Neuronal stem cell (in vitro differentiated cells): ENCODE measurements around the gene SAXO1.

Experiments
- DNase-seq: peaks from one replicate; pipeline ENCODE4 v3.0.0-alpha.2; 2013; ENCODE audit warnings: low spot score
- H2AFZ ChIP-seq: one replicate; pipeline ENCODE4 v1.6.1; 2013; ENCODE audit warnings: mild to moderate bottlenecking, low read length, inconsistent platforms
- H2AK5ac ChIP-seq: 2 replicates; pipeline ENCODE4 v1.6.1; 2013; ENCODE audit warnings: low read depth, mild to moderate bottlenecking, inconsistent platforms, low read length, moderate library complexity, mixed read lengths
- H2BK120ac ChIP-seq: 2 replicates; pipeline ENCODE4 v1.6.1; 2013; ENCODE audit warnings: low read depth, mild to moderate bottlenecking, inconsistent platforms, low read length, moderate library complexity, mixed read lengths
- H2BK12ac ChIP-seq: one replicate; pipeline ENCODE4 v1.6.1; 2013; ENCODE audit warnings: low read length, inconsistent platforms
- H2BK15ac ChIP-seq: 2 replicates; pipeline ENCODE4 v1.6.1; 2013; ENCODE audit warnings: mild to moderate bottlenecking, low read length, inconsistent platforms, mixed read lengths
- H2BK5ac ChIP-seq: one replicate; pipeline ENCODE4 v1.6.1; 2013; ENCODE audit warnings: inconsistent platforms, mild to moderate bottlenecking, low read length, moderate library complexity
- H3K14ac ChIP-seq: one replicate; pipeline ENCODE4 v1.6.1; 2013; ENCODE audit warnings: low read length, inconsistent platforms
- H3K18ac ChIP-seq: 2 replicates; pipeline ENCODE4 v1.6.1; 2013; ENCODE audit warnings: low read length, inconsistent platforms
- H3K23ac ChIP-seq: 2 replicates; pipeline ENCODE4 v1.6.1; 2013; ENCODE audit warnings: low read depth, mild to moderate bottlenecking, mixed read lengths, low read length, inconsistent platforms; ENCODE audit not compliant: poor library complexity
- H3K27ac ChIP-seq: replicated peaks from 3 replicates; pipeline ENCODE4 v1.5.1; 2013; ENCODE audit warnings: low read length, inconsistent platforms
- H3K27me3 ChIP-seq, 3 experiments: 2 replicates each; pipeline ENCODE4 v1.6.1; 2013; ENCODE audit warnings: low read length in 3 of 3, mild to moderate bottlenecking in 2 of 3, inconsistent platforms in 1 of 3, low read depth in 1 of 3, mixed read lengths in 1 of 3, moderate library complexity in 1 of 3; ENCODE audit not compliant: control insufficient read depth in 3 of 3, insufficient read depth in 3 of 3
- H3K36me3 ChIP-seq, 2 donors: replicated peaks in 1 of 2; 2 replicates each; pipeline ENCODE4 v1.6.1; 2013; ENCODE audit warnings: low read length in 2 of 2; ENCODE audit not compliant: control insufficient read depth in 2 of 2, insufficient read depth in 2 of 2
- H3K4ac ChIP-seq: 2 replicates; pipeline ENCODE4 v1.6.1; 2013; ENCODE audit warnings: inconsistent platforms, mild to moderate bottlenecking, low read length, moderate library complexity
- H3K4me1 ChIP-seq, 2 donors: 1 replicate in 1 of 2; 2 replicates in 1 of 2; pipeline ENCODE4 v1.6.1; 2013; ENCODE audit warnings: low read length in 2 of 2, low read depth in 1 of 2; ENCODE audit not compliant: control insufficient read depth in 2 of 2, insufficient read depth in 1 of 2
- H3K4me2 ChIP-seq: one replicate; pipeline ENCODE4 v1.6.1; 2013; ENCODE audit warnings: mild to moderate bottlenecking, low read length, inconsistent platforms; ENCODE audit not compliant: insufficient read depth, poor library complexity, severe bottlenecking
- H3K4me3 ChIP-seq, 2 donors: 2 replicates each; pipeline ENCODE4 v1.5.1; 2013; ENCODE audit warnings: low read length in 2 of 2, mild to moderate bottlenecking in 2 of 2, inconsistent platforms in 1 of 2, moderate library complexity in 1 of 2
- H3K79me1 ChIP-seq: one replicate; pipeline ENCODE4 v1.6.1; 2013; ENCODE audit warnings: low read depth, mild to moderate bottlenecking, inconsistent platforms, low read length, moderate library complexity
- H3K9ac ChIP-seq: one replicate; pipeline ENCODE4 v1.6.1; 2013; ENCODE audit warnings: mild to moderate bottlenecking, low read depth, low read length, inconsistent platforms; ENCODE audit not compliant: poor library complexity
- H3K9me3 ChIP-seq, 2 donors: replicated peaks in 1 of 2; 2 replicates each; pipeline versions ENCODE3 to v1.6.1; 2013; ENCODE audit warnings: low read length in 2 of 2, mild to moderate bottlenecking in 2 of 2, inconsistent platforms in 1 of 2, low read depth in 1 of 2, mixed read lengths in 1 of 2, moderate library complexity in 1 of 2; ENCODE audit not compliant: control insufficient read depth in 2 of 2, insufficient read depth in 1 of 2
- H4K8ac ChIP-seq: one replicate; pipeline ENCODE4 v1.6.1; 2013; ENCODE audit warnings: low read depth, mild to moderate bottlenecking, inconsistent platforms, low read length, moderate library complexity
- H4K91ac ChIP-seq: one replicate; pipeline ENCODE4 v1.6.1; 2013; ENCODE audit warnings: low read length, low read depth, mild to moderate bottlenecking, inconsistent platforms; ENCODE audit not compliant: poor library complexity
- WGBS, 2 donors: extraction: QIAGEN DNeasy Blood & Tissue Kit; methylation state at CpG; one replicate each; pipeline ENCODE4 v1.1.7; 2013; ENCODE audit warnings: missing lambda C conversion rate in 2 of 2, mixed read lengths in 1 of 2; ENCODE audit not compliant: insufficient read length in 2 of 2, insufficient replicate concordance in 1 of 2; ENCODE audit errors: extremely low coverage in 2 of 2; 5-methylcytosine and 5-hydroxymethylcytosine counted together

Gene SAXO1

DNA sequence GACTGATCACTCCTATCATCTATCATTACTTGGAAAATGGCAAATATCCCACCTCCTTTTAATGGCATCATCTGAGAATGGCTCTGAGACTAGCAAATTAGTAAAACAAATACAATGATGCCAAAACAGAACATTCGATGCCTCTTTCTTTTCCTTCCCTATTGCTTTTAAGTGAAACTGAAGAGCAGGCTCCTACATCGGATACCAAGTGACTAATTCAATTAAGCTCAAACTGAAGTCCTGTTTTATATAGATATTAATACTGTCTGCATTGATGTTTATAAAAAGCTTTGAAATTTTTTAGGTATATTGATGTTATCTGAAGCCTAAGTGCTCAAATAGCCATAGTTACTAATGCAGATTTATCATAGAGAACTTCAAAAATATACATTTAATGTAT lies 43.9 kb downstream of the SAXO1 start:
- H3K27me3 ChIP-seq, result no peaks in the 10 kb centered on the region
- H3K79me1 ChIP-seq, result no peaks in the 10 kb centered on the region
- no peak overlapping the region for H2BK120ac ChIP-seq
- H3K27ac ChIP-seq, result no peak overlapping the region
- no peaks in the 10 kb centered on the region for H3K4me1 ChIP-seq
- H3K14ac ChIP-seq, result no peak overlapping the region
- H2BK15ac ChIP-seq, result no peak overlapping the region
- no peak overlapping the region for H4K8ac ChIP-seq
- no peak overlapping the region for H3K18ac ChIP-seq
- H2AFZ ChIP-seq, result no peak overlapping the region
- no peak overlapping the region for H2BK12ac ChIP-seq
- H3K9ac ChIP-seq, result no peak overlapping the region
- no peak for DNase-seq
- no peaks in the 10 kb centered on the region for H3K9me3 ChIP-seq
- no peak overlapping the region for H3K23ac ChIP-seq
- no peak overlapping the region for H3K4me3 ChIP-seq
- H3K36me3 ChIP-seq, result no peaks in the 10 kb centered on the region
- H2AK5ac ChIP-seq, result no peak overlapping the region
- no peak overlapping the region for H2BK5ac ChIP-seq
- no peak overlapping the region for H3K4me2 ChIP-seq
- no peak overlapping the region for H3K4ac ChIP-seq
- no peak overlapping the region for H4K91ac ChIP-seq
- no CpG with 5 or more reads among the region's 2 CpGs for WGBS, 2 donors

DNA sequence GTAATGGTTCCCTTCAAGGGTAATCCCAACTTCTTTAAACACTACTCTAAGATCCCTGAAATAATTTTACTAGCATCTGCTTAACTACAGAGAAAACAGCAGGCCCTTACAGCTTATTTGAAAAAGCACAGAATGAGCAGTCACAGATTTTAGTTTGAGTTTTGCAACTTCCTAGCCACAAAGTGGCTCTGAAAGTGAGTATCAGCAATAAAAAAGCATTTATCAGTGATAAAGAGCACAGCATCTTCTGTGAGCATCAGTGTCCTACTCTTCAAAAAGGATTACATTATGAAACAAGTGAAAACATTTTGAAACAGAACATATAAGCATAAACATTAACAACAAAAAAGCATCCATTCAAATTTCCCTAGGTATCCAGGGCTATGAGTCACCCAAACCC lies 45.0 kb downstream of the SAXO1 start:
- no peak overlapping the region for H2BK120ac ChIP-seq
- no peak overlapping the region for H4K8ac ChIP-seq
- H3K4me1 ChIP-seq, result no peaks in the 10 kb centered on the region
- no peak overlapping the region for H2BK15ac ChIP-seq
- no peak overlapping the region for H4K91ac ChIP-seq
- H2BK5ac ChIP-seq, result no peak overlapping the region
- no peak overlapping the region for H2BK12ac ChIP-seq
- no peak overlapping the region for H3K27ac ChIP-seq
- no peak overlapping the region for H3K9ac ChIP-seq
- H3K18ac ChIP-seq, result no peak overlapping the region
- no peak overlapping the region for H3K4me3 ChIP-seq
- H3K27me3 ChIP-seq, result no peaks in the 10 kb centered on the region
- no peaks in the 10 kb centered on the region for H3K9me3 ChIP-seq
- H2AK5ac ChIP-seq, result no peak overlapping the region
- no peak overlapping the region for H3K23ac ChIP-seq
- no peak overlapping the region for H2AFZ ChIP-seq
- no peak for DNase-seq
- no peak overlapping the region for H3K4ac ChIP-seq
- H3K4me2 ChIP-seq, result no peak overlapping the region
- H3K14ac ChIP-seq, result no peak overlapping the region
- H3K79me1 ChIP-seq, result no peaks in the 10 kb centered on the region
- H3K36me3 ChIP-seq, result no peaks in the 10 kb centered on the region

DNA sequence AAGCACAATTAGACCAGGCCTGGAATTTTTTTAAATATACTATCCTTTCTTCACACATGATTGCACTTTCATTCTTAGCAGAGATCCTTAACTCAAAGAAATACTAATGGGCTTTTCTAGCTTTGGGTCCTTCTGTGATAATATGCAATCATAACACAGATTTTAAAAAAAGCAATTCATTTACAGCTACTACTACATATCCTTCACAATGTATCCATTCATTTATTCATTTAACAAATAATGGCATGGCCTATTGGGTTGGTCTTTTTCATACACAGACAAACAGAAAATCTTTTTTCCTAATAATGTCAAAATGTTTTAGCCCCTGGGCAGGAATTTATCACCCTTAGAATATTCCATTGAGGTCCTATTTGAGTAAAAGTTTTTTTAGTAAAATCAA lies 47.0 kb downstream of the SAXO1 start:
- Histone ChIP-seq H3K36me3 (no peaks in the 10 kb centered on the region), H3K23ac (no peak overlapping the region), H3K27me3 (no peaks in the 10 kb centered on the region), H2AK5ac (no peak overlapping the region), H2BK15ac (no peak overlapping the region), H3K4ac (no peak overlapping the region), H3K18ac (no peak overlapping the region), H4K91ac (no peak overlapping the region), H2AFZ (no peak overlapping the region), H3K27ac (no peak overlapping the region), H2BK5ac (no peak overlapping the region), H3K9ac (no peak overlapping the region), H3K9me3 (no peaks in the 10 kb centered on the region), H2BK120ac (no peak overlapping the region), H2BK12ac (no peak overlapping the region), H4K8ac (no peak overlapping the region), H3K4me2 (no peak overlapping the region), H3K14ac (no peak overlapping the region), H3K4me3 (no peak overlapping the region), H3K79me1 (no peaks in the 10 kb centered on the region), H3K4me1 (no peaks in the 10 kb centered on the region)
- no peak for DNase-seq

DNA sequence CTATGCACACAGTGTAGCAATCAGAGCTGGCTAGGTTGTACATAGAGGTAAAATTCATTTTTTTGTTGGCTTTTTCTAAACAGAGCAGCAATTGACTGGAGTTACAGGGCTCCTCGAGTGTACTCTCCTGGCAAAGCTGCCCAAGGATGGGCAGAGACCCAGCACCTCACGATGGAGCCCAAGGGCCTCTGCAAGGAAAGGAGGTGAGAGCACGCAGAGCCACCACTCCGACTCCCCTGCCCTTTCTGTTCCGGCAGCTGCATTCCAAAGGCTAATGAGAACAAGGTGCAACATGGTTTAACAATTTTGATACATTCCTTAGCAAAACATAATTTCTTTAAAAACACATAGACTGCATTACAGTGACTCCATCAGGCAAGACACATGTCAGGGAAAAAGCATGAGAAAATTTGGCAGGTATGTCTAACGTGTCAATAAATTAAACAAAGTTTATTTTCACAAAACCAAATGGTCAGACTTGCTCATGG lies 47.5 kb downstream of the SAXO1 start:
- no peak overlapping the region for H2AK5ac ChIP-seq
- H3K9me3 ChIP-seq, result no peaks in the 10 kb centered on the region
- no peak overlapping the region for H3K4me3 ChIP-seq
- H3K36me3 ChIP-seq, result no peaks in the 10 kb centered on the region
- no peak overlapping the region for H2BK5ac ChIP-seq
- H2BK15ac ChIP-seq, result no peak overlapping the region
- no peak overlapping the region for H3K4me2 ChIP-seq
- no peak overlapping the region for H3K9ac ChIP-seq
- no peak overlapping the region for H4K91ac ChIP-seq
- no peak overlapping the region for H3K27ac ChIP-seq
- no peak overlapping the region for H4K8ac ChIP-seq
- no peak overlapping the region for H2BK12ac ChIP-seq
- no peak overlapping the region for H3K23ac ChIP-seq
- H2BK120ac ChIP-seq, result no peak overlapping the region
- H3K4ac ChIP-seq, result no peak overlapping the region
- no peak overlapping the region for H2AFZ ChIP-seq
- H3K4me1 ChIP-seq, result no peaks in the 10 kb centered on the region
- H3K18ac ChIP-seq, result no peak overlapping the region
- no peak for DNase-seq
- H3K79me1 ChIP-seq, result no peaks in the 10 kb centered on the region
- no peak overlapping the region for H3K14ac ChIP-seq
- no peaks in the 10 kb centered on the region for H3K27me3 ChIP-seq
- no CpG with 5 or more reads among the region's 6 CpGs for WGBS, 2 donors
